SK-N-SH treated with all-trans-retinoic acid at 6 μM for 48 hours (cell line): Measurements from ENCODE around the gene AFDN.
A peak's percentile ranks its signal among the peaks of the same experiment; 100 is the strongest.

Experiments used
- ATAC-seq: fragments of 200-7000 bp; cut with Tn5 transposase; 3 replicates; pipeline ENCODE4 v1.9.1; 2020; ENCODE audit warnings: mild to moderate bottlenecking, moderate library complexity
- BACH2 ChIP-seq: fragments of 250-450 bp; sonication (Bioruptor Pico); IDR thresholded peaks from 2 replicates; pipeline ENCODE4 v1.9.0; 2021; ENCODE audit warnings: mild to moderate bottlenecking, borderline replicate concordance
- CSDC2 ChIP-seq: fragments of 250-450 bp; sonication (Bioruptor Pico); IDR thresholded peaks from 2 replicates; pipeline ENCODE4 v1.5.0; 2020; ENCODE audit warnings: mild to moderate bottlenecking, moderate library complexity
- ESRRG ChIP-seq: fragments of 250-450 bp; sonication (Bioruptor Pico); IDR thresholded peaks from 2 replicates; pipeline ENCODE4 v1.6.1; 2021; ENCODE audit warnings: mild to moderate bottlenecking
- GLIS3 ChIP-seq: fragments of 250-450 bp; sonication (Bioruptor Pico); IDR thresholded peaks from 2 replicates; pipeline ENCODE4 v1.5.0; 2020; ENCODE audit warnings: mild to moderate bottlenecking, moderate library complexity
- ISL1 ChIP-seq: fragments of 250-450 bp; sonication (Bioruptor Pico); IDR thresholded peaks from 2 replicates; pipeline ENCODE4 v2.1.2; 2022; ENCODE audit warnings: mild to moderate bottlenecking, moderate library complexity
- OSR1 ChIP-seq: fragments of 250-450 bp; sonication (Bioruptor Pico); IDR thresholded peaks from 2 replicates; pipeline ENCODE4 v1.8.0; 2022; ENCODE audit warnings: moderate library complexity, mild to moderate bottlenecking, inconsistent platforms
- PPARA ChIP-seq: fragments of 250-450 bp; sonication (Bioruptor Pico); IDR thresholded peaks from 2 replicates; pipeline ENCODE4 v1.5.0; 2020; ENCODE audit warnings: mild to moderate bottlenecking, borderline replicate concordance
- RARB ChIP-seq: fragments of 250-450 bp; sonication (Bioruptor Pico); IDR thresholded peaks from 2 replicates; pipeline ENCODE4 v1.8.0; 2021; ENCODE audit warnings: mild to moderate bottlenecking, moderate library complexity
- SNAI2 ChIP-seq: fragments of 250-450 bp; sonication (Bioruptor Pico); IDR thresholded peaks from 2 replicates; pipeline ENCODE4 v1.5.0; 2020; ENCODE audit warnings: mild to moderate bottlenecking, moderate library complexity
- TCF4 ChIP-seq: fragments of 250-450 bp; sonication (Bioruptor Pico); IDR thresholded peaks from 2 replicates; pipeline ENCODE4 v1.8.0; 2021; ENCODE audit warnings: mild to moderate bottlenecking, moderate library complexity, borderline replicate concordance
- TOX ChIP-seq: fragments of 250-450 bp; sonication (Bioruptor Pico); IDR thresholded peaks from 2 replicates; pipeline ENCODE4 v1.8.0; 2021; ENCODE audit warnings: mild to moderate bottlenecking, moderate library complexity, borderline replicate concordance
- ZC3H10 ChIP-seq: fragments of 250-450 bp; sonication (Bioruptor Pico); IDR thresholded peaks from 2 replicates; pipeline ENCODE4 v1.5.1; 2021; ENCODE audit warnings: mild to moderate bottlenecking, moderate library complexity
- ZFP3 ChIP-seq: fragments of 250-450 bp; sonication (Bioruptor Pico); IDR thresholded peaks from 2 replicates; pipeline ENCODE4 v1.5.0; 2020; ENCODE audit warnings: mild to moderate bottlenecking, moderate library complexity
- ZFP30 ChIP-seq: fragments of 450-650 bp; formaldehyde crosslinking; IDR thresholded peaks from 2 replicates; pipeline ENCODE4 v1.5.0; 2022; ENCODE audit warnings: mild to moderate bottlenecking, moderate library complexity
- ZNF565 ChIP-seq: fragments of 450-650 bp; formaldehyde crosslinking; conservative IDR thresholded peaks from 2 replicates; pipeline ENCODE4 v1.5.0; 2020; ENCODE audit warnings: low read depth, mild to moderate bottlenecking, moderate library complexity
- ZNF70 ChIP-seq: fragments of 450-650 bp; formaldehyde crosslinking; IDR thresholded peaks from 2 replicates; pipeline ENCODE4 v1.5.0; 2020; ENCODE audit warnings: mild to moderate bottlenecking, moderate library complexity
- ZNF8 ChIP-seq: fragments of 450-650 bp; formaldehyde crosslinking; IDR thresholded peaks from 2 replicates; pipeline ENCODE4 v1.5.0; 2020; ENCODE audit warnings: mild to moderate bottlenecking, moderate library complexity
- TF ChIP-seq, protein P1 (sequence below): fragments of 250-450 bp; sonication (Bioruptor Pico); IDR thresholded peaks from 2 replicates; pipeline ENCODE4 v1.5.1; 2020; ENCODE audit warnings: low read depth, mild to moderate bottlenecking, moderate library complexity
- TF ChIP-seq, protein P2 (sequence below): fragments of 250-450 bp; sonication (Bioruptor Pico); IDR thresholded peaks from 2 replicates; pipeline ENCODE4 v1.8.0; 2020; ENCODE audit warnings: mild to moderate bottlenecking, moderate library complexity, borderline replicate concordance
- TF ChIP-seq, protein P3 (sequence below): fragments of 250-450 bp; sonication (Bioruptor Pico); IDR thresholded peaks from 2 replicates; pipeline ENCODE4 v1.5.1; 2021; ENCODE audit warnings: mild to moderate bottlenecking, moderate library complexity
- TF ChIP-seq, protein P4 (sequence below): fragments of 250-450 bp; sonication (Bioruptor Pico); IDR thresholded peaks from 2 replicates; pipeline ENCODE4 v1.8.0; 2021; ENCODE audit warnings: low read depth, mild to moderate bottlenecking, moderate library complexity, borderline replicate concordance

Gene AFDN

DNA sequence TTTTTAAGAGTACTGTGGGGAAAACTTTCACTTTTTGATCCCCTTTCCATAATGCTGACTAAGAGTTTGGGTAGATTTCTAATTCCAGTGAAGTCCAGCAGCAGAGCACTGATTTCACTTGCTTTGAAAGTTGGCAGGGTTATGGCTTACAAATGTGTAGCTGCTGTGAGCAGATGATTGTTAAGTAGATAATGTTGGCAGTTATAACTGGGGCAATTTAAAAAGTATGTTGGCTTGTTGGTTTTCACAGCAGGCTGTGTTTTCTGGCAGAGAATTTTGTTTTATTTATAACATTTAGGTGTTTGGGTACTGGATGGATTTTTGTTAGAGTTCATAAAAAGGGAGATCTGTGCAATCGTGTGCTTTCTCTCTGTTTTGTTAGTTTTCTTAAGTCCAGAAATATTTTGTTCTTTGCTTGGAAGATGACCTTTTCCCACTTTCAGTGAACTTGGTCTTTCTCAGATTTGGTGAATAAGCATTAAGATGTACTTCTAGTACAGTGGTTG, 31.4 kb downstream of the AFDN start:
- TF ChIP-seq ZNF70 (CRISPR knock-in tag) (no peak), RARB (CRISPR knock-in tag) (no peak), OSR1 (CRISPR knock-in tag) (no peak), PPARA (CRISPR knock-in tag) (no peak), ZFP30 (CRISPR knock-in tag) (no peak), TOX (CRISPR knock-in tag) (no peak), BACH2 (CRISPR knock-in tag) (no peak), ZNF8 (no peak), ZC3H10 (CRISPR knock-in tag) (no peak), ZNF565 (CRISPR knock-in tag) (no peak), CSDC2 (no peak), TCF4 (CRISPR knock-in tag) (no peak), ISL1 (CRISPR knock-in tag) (no peak), GLIS3 (CRISPR knock-in tag) (no peak), ZFP3 (CRISPR knock-in tag) (no peak)
- TF ChIP-seq, protein P1, sequence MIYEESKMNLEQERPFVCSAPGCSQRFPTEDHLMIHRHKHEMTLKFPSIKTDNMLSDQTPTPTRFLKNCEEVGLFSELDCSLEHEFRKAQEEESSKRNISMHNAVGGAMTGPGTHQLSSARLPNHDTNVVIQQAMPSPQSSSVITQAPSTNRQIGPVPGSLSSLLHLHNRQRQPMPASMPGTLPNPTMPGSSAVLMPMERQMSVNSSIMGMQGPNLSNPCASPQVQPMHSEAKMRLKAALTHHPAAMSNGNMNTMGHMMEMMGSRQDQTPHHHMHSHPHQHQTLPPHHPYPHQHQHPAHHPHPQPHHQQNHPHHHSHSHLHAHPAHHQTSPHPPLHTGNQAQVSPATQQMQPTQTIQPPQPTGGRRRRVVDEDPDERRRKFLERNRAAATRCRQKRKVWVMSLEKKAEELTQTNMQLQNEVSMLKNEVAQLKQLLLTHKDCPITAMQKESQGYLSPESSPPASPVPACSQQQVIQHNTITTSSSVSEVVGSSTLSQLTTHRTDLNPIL (CRISPR knock-in tag), result no peak
- TF ChIP-seq, protein P2, sequence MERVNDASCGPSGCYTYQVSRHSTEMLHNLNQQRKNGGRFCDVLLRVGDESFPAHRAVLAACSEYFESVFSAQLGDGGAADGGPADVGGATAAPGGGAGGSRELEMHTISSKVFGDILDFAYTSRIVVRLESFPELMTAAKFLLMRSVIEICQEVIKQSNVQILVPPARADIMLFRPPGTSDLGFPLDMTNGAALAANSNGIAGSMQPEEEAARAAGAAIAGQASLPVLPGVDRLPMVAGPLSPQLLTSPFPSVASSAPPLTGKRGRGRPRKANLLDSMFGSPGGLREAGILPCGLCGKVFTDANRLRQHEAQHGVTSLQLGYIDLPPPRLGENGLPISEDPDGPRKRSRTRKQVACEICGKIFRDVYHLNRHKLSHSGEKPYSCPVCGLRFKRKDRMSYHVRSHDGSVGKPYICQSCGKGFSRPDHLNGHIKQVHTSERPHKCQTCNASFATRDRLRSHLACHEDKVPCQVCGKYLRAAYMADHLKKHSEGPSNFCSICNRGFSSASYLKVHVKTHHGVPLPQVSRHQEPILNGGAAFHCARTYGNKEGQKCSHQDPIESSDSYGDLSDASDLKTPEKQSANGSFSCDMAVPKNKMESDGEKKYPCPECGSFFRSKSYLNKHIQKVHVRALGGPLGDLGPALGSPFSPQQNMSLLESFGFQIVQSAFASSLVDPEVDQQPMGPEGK, result no peak
- TF ChIP-seq, protein P3, sequence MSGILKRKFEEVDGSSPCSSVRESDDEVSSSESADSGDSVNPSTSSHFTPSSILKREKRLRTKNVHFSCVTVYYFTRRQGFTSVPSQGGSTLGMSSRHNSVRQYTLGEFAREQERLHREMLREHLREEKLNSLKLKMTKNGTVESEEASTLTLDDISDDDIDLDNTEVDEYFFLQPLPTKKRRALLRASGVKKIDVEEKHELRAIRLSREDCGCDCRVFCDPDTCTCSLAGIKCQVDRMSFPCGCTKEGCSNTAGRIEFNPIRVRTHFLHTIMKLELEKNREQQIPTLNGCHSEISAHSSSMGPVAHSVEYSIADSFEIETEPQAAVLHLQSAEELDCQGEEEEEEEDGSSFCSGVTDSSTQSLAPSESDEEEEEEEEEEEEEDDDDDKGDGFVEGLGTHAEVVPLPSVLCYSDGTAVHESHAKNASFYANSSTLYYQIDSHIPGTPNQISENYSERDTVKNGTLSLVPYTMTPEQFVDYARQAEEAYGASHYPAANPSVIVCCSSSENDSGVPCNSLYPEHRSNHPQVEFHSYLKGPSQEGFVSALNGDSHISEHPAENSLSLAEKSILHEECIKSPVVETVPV (CRISPR knock-in tag), result no peak
- TF ChIP-seq, protein P4, sequence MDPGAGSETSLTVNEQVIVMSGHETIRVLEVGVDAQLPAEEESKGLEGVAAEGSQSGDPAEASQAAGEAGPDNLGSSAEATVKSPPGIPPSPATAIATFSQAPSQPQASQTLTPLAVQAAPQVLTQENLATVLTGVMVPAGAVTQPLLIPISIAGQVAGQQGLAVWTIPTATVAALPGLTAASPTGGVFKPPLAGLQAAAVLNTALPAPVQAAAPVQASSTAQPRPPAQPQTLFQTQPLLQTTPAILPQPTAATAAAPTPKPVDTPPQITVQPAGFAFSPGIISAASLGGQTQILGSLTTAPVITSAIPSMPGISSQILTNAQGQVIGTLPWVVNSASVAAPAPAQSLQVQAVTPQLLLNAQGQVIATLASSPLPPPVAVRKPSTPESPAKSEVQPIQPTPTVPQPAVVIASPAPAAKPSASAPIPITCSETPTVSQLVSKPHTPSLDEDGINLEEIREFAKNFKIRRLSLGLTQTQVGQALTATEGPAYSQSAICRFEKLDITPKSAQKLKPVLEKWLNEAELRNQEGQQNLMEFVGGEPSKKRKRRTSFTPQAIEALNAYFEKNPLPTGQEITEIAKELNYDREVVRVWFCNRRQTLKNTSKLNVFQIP, result no peak
- peak; percentile 59 for ATAC-seq

DNA sequence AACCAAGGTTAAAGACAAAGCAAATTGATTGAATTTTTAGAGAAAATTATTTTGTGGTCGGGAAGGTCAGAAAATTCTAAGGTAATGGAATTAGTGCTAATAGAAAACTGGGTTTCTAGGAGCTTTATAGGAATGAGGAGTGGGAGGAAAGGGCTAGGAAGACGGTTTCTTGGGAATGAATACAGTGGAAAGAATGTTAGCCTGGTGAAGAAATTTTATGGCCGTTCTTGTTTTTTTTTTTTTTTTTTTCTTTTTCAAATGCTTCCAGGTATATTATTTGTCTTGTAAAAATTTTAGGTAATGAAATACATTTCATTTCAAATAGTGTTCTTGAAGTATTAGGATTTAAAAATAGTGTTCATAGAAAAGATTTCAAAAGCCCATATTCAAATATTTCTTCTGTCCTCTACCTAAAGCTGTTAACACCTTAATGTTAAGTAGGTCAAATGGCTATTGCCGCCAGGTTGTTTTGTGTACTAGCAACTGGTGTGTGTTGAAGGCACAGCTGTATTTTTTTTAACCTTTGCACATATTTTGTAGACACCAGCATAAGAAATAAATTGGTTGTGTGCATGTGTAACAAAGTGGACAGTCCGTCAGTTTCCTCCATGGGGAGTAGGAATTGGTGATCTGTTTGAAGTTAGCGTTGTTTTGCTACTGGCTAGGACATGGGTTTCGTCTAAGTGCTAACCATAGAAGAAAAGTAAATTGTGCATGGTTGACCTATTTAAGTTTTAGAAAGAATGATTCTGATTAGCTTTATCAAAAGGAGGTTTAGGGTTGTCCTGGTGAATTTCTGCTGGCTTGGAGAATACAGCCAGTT, 32.3 kb downstream of the AFDN start:
- ATAC-seq, result no peak
- TF ChIP-seq GLIS3 (CRISPR knock-in tag), result no peak
- TF ChIP-seq, protein P2, result no peak
- no peak for TF ChIP-seq RARB (CRISPR knock-in tag)
- TF ChIP-seq ESRRG, result no peak
- TF ChIP-seq CSDC2, result no peak
- no peak for TF ChIP-seq ISL1 (CRISPR knock-in tag)
- no peak for TF ChIP-seq TOX (CRISPR knock-in tag)
- no peak for TF ChIP-seq ZNF565 (CRISPR knock-in tag)
- TF ChIP-seq, protein P1 (CRISPR knock-in tag), result no peak
- TF ChIP-seq BACH2 (CRISPR knock-in tag), result no peak
- no peak for TF ChIP-seq ZFP30 (CRISPR knock-in tag)
- TF ChIP-seq, protein P3 (CRISPR knock-in tag), result no peak
- TF ChIP-seq OSR1 (CRISPR knock-in tag), result no peak
- no peak for TF ChIP-seq SNAI2
- TF ChIP-seq, protein P4, result no peak
- no peak for TF ChIP-seq ZNF8
- no peak for TF ChIP-seq ZC3H10 (CRISPR knock-in tag)
- no peak for TF ChIP-seq ZNF70 (CRISPR knock-in tag)
- no peak for TF ChIP-seq TCF4 (CRISPR knock-in tag)
